Measurements from ENCODE around the gene STX8. TPM values are rescaled to one million over a fixed set of nuclear protein-coding genes. Genes with fewer than 3 reads are reported as not detected.

STX8 gene
- polyA plus RNA-seq, 1 of the 3 experiments (the other 2 are of a cell fraction): 51.3 TPM

DNA sequence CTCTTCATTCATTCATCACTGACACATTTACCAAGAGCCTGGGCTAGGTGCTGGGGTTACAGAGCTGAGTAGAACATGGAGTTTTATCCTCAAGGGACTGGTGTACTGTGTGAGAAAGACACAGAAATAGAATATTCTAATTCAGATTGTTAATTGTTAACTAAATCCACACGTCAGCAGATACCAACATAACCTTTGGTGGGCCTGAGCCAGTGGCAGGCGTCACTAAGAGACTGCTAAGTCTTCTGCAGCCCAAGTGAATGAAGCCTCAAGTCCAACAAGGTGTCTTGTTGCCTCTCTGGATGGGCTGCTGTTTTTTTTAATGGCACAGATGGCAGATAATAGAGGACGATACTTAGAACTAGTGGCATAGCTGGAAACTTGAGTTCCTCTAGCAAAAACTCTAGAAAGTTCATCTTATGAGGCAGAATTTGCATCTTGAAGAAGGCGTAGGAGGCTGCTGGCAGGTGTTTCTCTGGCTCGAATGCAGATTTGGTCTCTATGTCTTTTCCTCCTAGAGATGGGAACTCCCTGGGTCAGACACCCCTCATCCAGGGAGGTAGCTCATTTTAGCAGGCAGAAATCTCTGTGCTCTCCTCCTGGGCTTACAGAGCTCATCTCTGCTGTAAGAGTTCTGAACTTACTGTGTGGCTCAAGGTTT lies 374.8 kb downstream of the STX8 start (continued):
- TF ChIP-seq, protein P1, sequence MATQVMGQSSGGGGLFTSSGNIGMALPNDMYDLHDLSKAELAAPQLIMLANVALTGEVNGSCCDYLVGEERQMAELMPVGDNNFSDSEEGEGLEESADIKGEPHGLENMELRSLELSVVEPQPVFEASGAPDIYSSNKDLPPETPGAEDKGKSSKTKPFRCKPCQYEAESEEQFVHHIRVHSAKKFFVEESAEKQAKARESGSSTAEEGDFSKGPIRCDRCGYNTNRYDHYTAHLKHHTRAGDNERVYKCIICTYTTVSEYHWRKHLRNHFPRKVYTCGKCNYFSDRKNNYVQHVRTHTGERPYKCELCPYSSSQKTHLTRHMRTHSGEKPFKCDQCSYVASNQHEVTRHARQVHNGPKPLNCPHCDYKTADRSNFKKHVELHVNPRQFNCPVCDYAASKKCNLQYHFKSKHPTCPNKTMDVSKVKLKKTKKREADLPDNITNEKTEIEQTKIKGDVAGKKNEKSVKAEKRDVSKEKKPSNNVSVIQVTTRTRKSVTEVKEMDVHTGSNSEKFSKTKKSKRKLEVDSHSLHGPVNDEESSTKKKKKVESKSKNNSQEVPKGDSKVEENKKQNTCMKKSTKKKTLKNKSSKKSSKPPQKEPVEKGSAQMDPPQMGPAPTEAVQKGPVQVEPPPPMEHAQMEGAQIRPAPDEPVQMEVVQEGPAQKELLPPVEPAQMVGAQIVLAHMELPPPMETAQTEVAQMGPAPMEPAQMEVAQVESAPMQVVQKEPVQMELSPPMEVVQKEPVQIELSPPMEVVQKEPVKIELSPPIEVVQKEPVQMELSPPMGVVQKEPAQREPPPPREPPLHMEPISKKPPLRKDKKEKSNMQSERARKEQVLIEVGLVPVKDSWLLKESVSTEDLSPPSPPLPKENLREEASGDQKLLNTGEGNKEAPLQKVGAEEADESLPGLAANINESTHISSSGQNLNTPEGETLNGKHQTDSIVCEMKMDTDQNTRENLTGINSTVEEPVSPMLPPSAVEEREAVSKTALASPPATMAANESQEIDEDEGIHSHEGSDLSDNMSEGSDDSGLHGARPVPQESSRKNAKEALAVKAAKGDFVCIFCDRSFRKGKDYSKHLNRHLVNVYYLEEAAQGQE (IDR thresholded peaks at IDR 0.05; ENCODE audit: low read depth, low read length): no peak
- TF ChIP-seq GATA2 (CRISPR knock-in tag; IDR thresholded peaks at IDR 0.05) (no peak), ELF1 (IDR thresholded peaks at IDR 0.05) (no peak), MXI1 (IDR thresholded peaks at IDR 0.05; ENCODE audit: low read depth, low read length) (no peak), NRF1 (IDR thresholded peaks at IDR 0.05; ENCODE audit: low read depth, low read length) (no peak), FOXJ3 (CRISPR knock-in tag; IDR thresholded peaks at IDR 0.05) (no peak), NFIC (IDR thresholded peaks at IDR 0.05; ENCODE audit: borderline replicate concordance) (no peak), POLR2AphosphoS5 (IDR thresholded peaks at IDR 0.05; ENCODE audit: low read depth, low read length) (no peak)
- TF ChIP-seq, protein P2, sequence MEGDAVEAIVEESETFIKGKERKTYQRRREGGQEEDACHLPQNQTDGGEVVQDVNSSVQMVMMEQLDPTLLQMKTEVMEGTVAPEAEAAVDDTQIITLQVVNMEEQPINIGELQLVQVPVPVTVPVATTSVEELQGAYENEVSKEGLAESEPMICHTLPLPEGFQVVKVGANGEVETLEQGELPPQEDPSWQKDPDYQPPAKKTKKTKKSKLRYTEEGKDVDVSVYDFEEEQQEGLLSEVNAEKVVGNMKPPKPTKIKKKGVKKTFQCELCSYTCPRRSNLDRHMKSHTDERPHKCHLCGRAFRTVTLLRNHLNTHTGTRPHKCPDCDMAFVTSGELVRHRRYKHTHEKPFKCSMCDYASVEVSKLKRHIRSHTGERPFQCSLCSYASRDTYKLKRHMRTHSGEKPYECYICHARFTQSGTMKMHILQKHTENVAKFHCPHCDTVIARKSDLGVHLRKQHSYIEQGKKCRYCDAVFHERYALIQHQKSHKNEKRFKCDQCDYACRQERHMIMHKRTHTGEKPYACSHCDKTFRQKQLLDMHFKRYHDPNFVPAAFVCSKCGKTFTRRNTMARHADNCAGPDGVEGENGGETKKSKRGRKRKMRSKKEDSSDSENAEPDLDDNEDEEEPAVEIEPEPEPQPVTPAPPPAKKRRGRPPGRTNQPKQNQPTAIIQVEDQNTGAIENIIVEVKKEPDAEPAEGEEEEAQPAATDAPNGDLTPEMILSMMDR (IDR thresholded peaks at IDR 0.05): no peak

Small RNAs within 50 kb of the gene (small RNA-seq; reads per million reads assigned to genes)
- gene AC005695.3: 0 reads per million in 7 experiments

Other genes starting within 250 kb of the STX8 start
- 0.11 and 0.26 TPM in 2 replicates for gene CFAP52, start 822 bp upstream of the STX8 start, polyA plus RNA-seq (2012; rRNA removed)
- gene USP43, start 69.7 kb upstream of the STX8 start, polyA plus RNA-seq (2012; rRNA removed): 0.05 and 0.07 TPM in 2 replicates
- not detected in 2 replicates for gene DHRS7C, start 215.8 kb upstream of the STX8 start, polyA plus RNA-seq (2012; rRNA removed)
- not detected in 2 replicates for gene GSG1L2, start 246.3 kb upstream of the STX8 start, polyA plus RNA-seq (2012; rRNA removed)

Data from SK-N-SH (cell line).